ENCODE results near the gene GTF2H4.
"Not testable (repeated sequence)": the region's sequence is repeated elsewhere in the genome, so short reads cannot be mapped to it uniquely, and the experiment has no call there.

Gene GTF2H4

GRCh38 chr6:30918670-30919069 lies 10.7 kb downstream of the GTF2H4 start:
- Mint-ChIP-seq H3K9me3 (no peaks in the 10 kb centered on the region), H3K27ac (no peak overlapping the region), H3K27me3 (no peaks in the 10 kb centered on the region), H3K4me1 (peaks cover 49% of the 10 kb centered on the region), H3K36me3 (peaks cover 80% of the 10 kb centered on the region), H3K4me3 (no peak overlapping the region)
- ATAC-seq = no peak

GRCh38 chr6:30922447-30922852 lies 14.4 kb downstream of the GTF2H4 start:
- Mint-ChIP-seq H3K4me3 (no peak overlapping the region), H3K27ac (peak overlapping the region; percentile 29), H3K4me1 (peaks cover 16% of the 10 kb centered on the region), H3K36me3 (peaks cover 83% of the 10 kb centered on the region), H3K9me3 (no peaks in the 10 kb centered on the region), H3K27me3 (no peaks in the 10 kb centered on the region)
- ATAC-seq = no peak

- H3K36me3 Mint-ChIP-seq = peaks cover 83% of the 10 kb centered on the region
- peaks cover 12% of the 10 kb centered on the region for H3K4me1 Mint-ChIP-seq
- ATAC-seq = not testable (repeated sequence)
Observed at GRCh38 chr6:30924040-30924627, 16.1 kb downstream of the GTF2H4 start.

GRCh38 chr6:30926644-30927043 lies 18.6 kb downstream of the GTF2H4 start:
- no peak for ATAC-seq
- H3K9me3 Mint-ChIP-seq = peaks cover 8% of the 10 kb centered on the region
- no peaks in the 10 kb centered on the region for H3K27me3 Mint-ChIP-seq
- H3K4me3 Mint-ChIP-seq = no peak overlapping the region
- peaks cover 8% of the 10 kb centered on the region for H3K4me1 Mint-ChIP-seq
- no peak overlapping the region for H3K27ac Mint-ChIP-seq
- peaks cover 62% of the 10 kb centered on the region for H3K36me3 Mint-ChIP-seq

More at GRCh38 chr6:30924040-30924627, 16.1 kb downstream of the GTF2H4 start:
- H3K27ac Mint-ChIP-seq, H3K27me3 Mint-ChIP-seq, H3K9me3 Mint-ChIP-seq, H3K4me3 Mint-ChIP-seq: not testable (repeated sequence)

- peaks cover 58% of the 10 kb centered on the region for H3K36me3 Mint-ChIP-seq
- not testable (repeated sequence) for H3K4me1 Mint-ChIP-seq, ATAC-seq, H3K27ac Mint-ChIP-seq, H3K27me3 Mint-ChIP-seq, H3K9me3 Mint-ChIP-seq, H3K4me3 Mint-ChIP-seq
Observed at GRCh38 chr6:30927080-30927479, 19.1 kb downstream of the GTF2H4 start.

DNA sequence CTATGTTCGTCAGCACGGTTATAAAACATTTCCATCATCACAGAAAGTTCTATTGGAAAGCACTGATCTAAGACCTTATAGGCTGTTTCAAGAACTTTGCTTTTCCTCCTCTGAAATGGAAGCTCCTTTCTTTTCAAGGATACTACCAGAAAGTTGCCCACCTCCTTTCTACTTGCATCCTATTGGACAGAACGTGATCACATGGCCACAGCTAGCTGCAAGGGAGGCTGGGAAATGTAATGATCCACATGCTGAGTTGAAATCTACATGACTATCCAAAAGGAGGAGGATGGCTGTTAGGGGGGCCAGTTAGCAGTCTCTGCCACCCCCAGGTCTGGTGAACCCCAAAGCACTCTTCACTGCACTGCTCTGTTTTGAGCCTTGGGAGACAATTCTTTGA lies 20.7 kb downstream of the GTF2H4 start:
- Mint-ChIP-seq H3K27me3 (no peaks in the 10 kb centered on the region), H3K36me3 (peaks cover 42% of the 10 kb centered on the region), H3K27ac (no peak overlapping the region), H3K9me3 (peaks cover 8% of the 10 kb centered on the region), H3K4me1 (no peaks in the 10 kb centered on the region), H3K4me3 (no peak overlapping the region)
- no peak for ATAC-seq

- Mint-ChIP-seq H3K27ac (no peak overlapping the region), H3K27me3 (peaks cover 6% of the 10 kb centered on the region), H3K9me3 (peaks cover 8% of the 10 kb centered on the region), H3K36me3 (peaks cover 36% of the 10 kb centered on the region), H3K4me3 (no peak overlapping the region), H3K4me1 (no peaks in the 10 kb centered on the region)
- ATAC-seq = no peak
Observed at GRCh38 chr6:30930506-30930905, 22.5 kb downstream of the GTF2H4 start.

- Mint-ChIP-seq H3K4me1 (no peaks in the 10 kb centered on the region), H3K27me3 (peaks cover 13% of the 10 kb centered on the region), H3K36me3 (peaks cover 28% of the 10 kb centered on the region), H3K9me3 (peaks cover 8% of the 10 kb centered on the region), H3K4me3 (no peak overlapping the region), H3K27ac (no peak overlapping the region)
- ATAC-seq = no peak
Observed at GRCh38 chr6:30931272-30931671, 23.3 kb downstream of the GTF2H4 start.

DNA sequence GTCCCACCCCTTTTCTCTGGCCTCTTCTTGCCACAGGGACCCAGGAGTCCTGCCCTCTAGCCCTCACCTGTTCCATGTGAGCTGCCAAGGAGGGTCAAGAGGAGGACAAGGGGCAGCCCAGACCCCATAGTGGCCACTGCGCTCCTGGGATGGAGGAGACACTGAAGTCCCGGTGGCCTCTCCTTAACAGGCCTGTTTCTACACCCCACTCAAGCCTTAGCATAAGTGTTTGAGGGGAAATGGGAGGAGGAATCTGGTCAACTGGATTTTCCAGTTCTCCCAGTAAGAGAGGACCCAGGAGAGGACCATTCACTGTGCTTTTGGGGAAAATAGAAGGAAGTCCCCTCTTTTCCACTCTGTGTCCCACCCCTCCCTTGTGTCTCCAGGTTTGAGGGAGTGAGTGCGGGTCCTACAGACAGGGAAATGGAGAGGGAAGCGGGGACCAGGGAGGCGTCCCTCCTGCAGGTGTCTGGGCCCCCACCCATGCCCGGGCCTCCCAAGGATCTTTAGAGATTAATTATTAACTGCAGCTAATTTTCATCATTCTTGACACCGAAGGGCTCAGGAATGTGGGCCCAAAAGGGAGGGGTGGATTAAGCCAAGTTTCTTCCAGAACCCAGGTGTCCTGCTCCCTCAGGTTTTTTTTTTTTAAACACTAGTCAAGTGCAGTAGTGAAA lies 24.1 kb downstream of the GTF2H4 start, which contains the start of gene SFTA2:
Gene SFTA2, minus strand, starts transcription at position 202 of the 677 bp plus-strand sequence. Its CDS starts 74 bp downstream, at position 128.
- Mint-ChIP-seq H3K27ac (no peak within 1 kb of the TSS), H3K27me3 (peaks cover 21% of the 10 kb centered on the region), H3K36me3 (peaks cover 20% of the 10 kb centered on the region), H3K4me3 (no peak within 1 kb of the TSS), H3K9me3 (peaks cover 8% of the 10 kb centered on the region), H3K4me1 (no peaks in the 10 kb centered on the region)
- ATAC-seq = no peak

GRCh38 chr6:30932665-30933365 lies 24.8 kb downstream of the GTF2H4 start:
- Mint-ChIP-seq H3K4me3 (no peak overlapping the region), H3K27ac (no peak overlapping the region), H3K36me3 (peaks cover 16% of the 10 kb centered on the region), H3K4me1 (no peaks in the 10 kb centered on the region), H3K27me3 (peaks cover 25% of the 10 kb centered on the region), H3K9me3 (peaks cover 8% of the 10 kb centered on the region)
- no peak for ATAC-seq

DNA sequence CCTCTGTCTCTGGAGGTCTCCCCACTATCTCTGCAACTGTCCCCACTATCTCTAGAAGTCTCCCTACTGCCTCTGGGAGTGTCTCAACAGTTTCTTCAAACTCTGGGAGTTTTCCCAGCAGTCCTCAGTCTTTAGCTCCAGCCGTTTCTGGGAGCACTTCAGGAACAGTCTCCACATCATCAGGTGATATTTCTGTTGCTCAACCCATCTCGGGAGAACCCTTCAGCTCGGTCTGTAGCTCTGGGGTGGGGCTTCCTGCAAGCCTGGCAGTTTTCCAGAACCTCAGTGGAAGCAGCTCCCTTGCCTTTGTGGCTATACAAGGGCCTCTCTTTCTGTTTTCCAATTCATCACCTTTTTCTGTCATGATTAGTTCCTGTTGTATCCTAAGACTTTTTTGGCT lies 27.0 kb downstream of the GTF2H4 start:
- H3K36me3 Mint-ChIP-seq = no peaks in the 10 kb centered on the region
- H3K9me3 Mint-ChIP-seq = no peaks in the 10 kb centered on the region
- H3K27ac Mint-ChIP-seq = no peak overlapping the region
- H3K4me1 Mint-ChIP-seq = no peaks in the 10 kb centered on the region
- H3K4me3 Mint-ChIP-seq = no peak overlapping the region
- peaks cover 42% of the 10 kb centered on the region for H3K27me3 Mint-ChIP-seq
- no peak for ATAC-seq

GRCh38 chr6:30937265-30937664 lies 29.3 kb downstream of the GTF2H4 start:
- Mint-ChIP-seq H3K36me3 (no peaks in the 10 kb centered on the region), H3K4me1 (no peaks in the 10 kb centered on the region), H3K27me3 (peaks cover 64% of the 10 kb centered on the region), H3K27ac (no peak overlapping the region), H3K4me3 (no peak overlapping the region), H3K9me3 (no peaks in the 10 kb centered on the region)
- no peak for ATAC-seq

DNA sequence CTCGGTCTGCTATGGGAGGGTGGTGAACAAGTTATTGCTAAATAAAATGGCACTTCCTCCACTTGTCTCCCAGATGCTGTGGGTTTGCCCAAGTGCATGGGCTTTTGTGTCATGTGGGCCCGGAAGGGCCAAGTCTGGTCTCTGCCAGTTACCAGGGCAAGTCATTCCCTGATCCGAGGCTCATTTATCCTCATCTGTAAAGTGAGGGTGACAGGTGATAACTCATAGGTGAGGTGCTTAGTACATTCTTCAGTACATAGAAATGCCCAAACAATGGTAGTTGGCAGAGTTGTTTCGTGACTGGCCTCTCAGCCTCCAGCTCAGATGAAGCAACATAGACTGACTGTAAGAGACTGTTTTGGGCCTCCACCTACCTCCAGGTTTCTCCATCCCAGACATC lies 30.7 kb downstream of the GTF2H4 start:
- Mint-ChIP-seq H3K9me3 (no peaks in the 10 kb centered on the region), H3K36me3 (no peaks in the 10 kb centered on the region), H3K27ac (no peak overlapping the region), H3K4me1 (peaks cover 7% of the 10 kb centered on the region), H3K27me3 (peaks cover 79% of the 10 kb centered on the region), H3K4me3 (no peak overlapping the region)
- no peak for ATAC-seq

- H3K4me3 Mint-ChIP-seq = no peak overlapping the region
- H3K27ac Mint-ChIP-seq = no peak overlapping the region
- ATAC-seq = no peak
- H3K27me3 Mint-ChIP-seq = peaks cover 86% of the 10 kb centered on the region
- peaks cover 7% of the 10 kb centered on the region for H3K4me1 Mint-ChIP-seq
- no peaks in the 10 kb centered on the region for H3K36me3 Mint-ChIP-seq
- H3K9me3 Mint-ChIP-seq = no peaks in the 10 kb centered on the region
Observed at GRCh38 chr6:30939473-30939872, 31.5 kb downstream of the GTF2H4 start.

- Mint-ChIP-seq H3K4me1 (peaks cover 7% of the 10 kb centered on the region), H3K36me3 (no peaks in the 10 kb centered on the region), H3K4me3 (no peak within 1 kb of the TSS), H3K27ac (no peak within 1 kb of the TSS), H3K9me3 (no peaks in the 10 kb centered on the region), H3K27me3 (peaks cover 81% of the 10 kb centered on the region)
- no peak for ATAC-seq
Observed at GRCh38 chr6:30940361-30940986, 32.5 kb downstream of the GTF2H4 start, which contains the start of gene MUCL3. Gene MUCL3 (plus strand): TSS chr6:30940973. CDS start chr6:30941000, 27 bp downstream.

All from stimulated activated memory B cell treated with anti-CD40 and anti-IgM and Interleukin-4, amounts not matched to agents 10 μg/mL and 1 μg/mL and 100 μg/mL, for 72 hours (primary cell).